HepG2 (cell line): ENCODE results near the gene ABHD17A. TPM values are rescaled to one million over a fixed set of nuclear protein-coding genes. Genes with fewer than 3 reads are reported as not detected.

ENCODE experiments used
- AHR ChIP-seq: IDR thresholded peaks from 2 replicates; pipeline ENCODE4 v1.6.1; 2018; ENCODE audit warnings: missing genetic modification reagents, missing compliant biosample characterization
- ATM ChIP-seq: fragments of 450-650 bp; IDR thresholded peaks from 2 replicates; pipeline ENCODE4 v1.7.1; 2017; ENCODE audit warnings: mild to moderate bottlenecking, borderline replicate concordance
- CHD4 ChIP-seq: fragments of 200-600 bp; sonication (generic); IDR thresholded peaks from 2 replicates; pipeline ENCODE4 v1.7.0; 2017; ENCODE audit warnings: mild to moderate bottlenecking, low read length, borderline replicate concordance
- FOXP4 ChIP-seq: sonication (generic); formaldehyde crosslinking; IDR thresholded peaks from 2 replicates; pipeline ENCODE4 v1.4.0; 2020; ENCODE audit warnings: missing genetic modification reagents
- HOXA3 ChIP-seq: sonication (generic); formaldehyde crosslinking; IDR thresholded peaks from 2 replicates; pipeline ENCODE4 v1.5.0; 2020; ENCODE audit warnings: missing genetic modification reagents
- HOXA7 ChIP-seq: sonication (generic); formaldehyde crosslinking; IDR thresholded peaks from 2 replicates; pipeline ENCODE4 v1.8.1; 2022; ENCODE audit warnings: mild to moderate bottlenecking, missing genetic modification reagents, moderate library complexity
- MED1 ChIP-seq: sonication (generic); formaldehyde crosslinking; IDR thresholded peaks from 2 replicates; pipeline ENCODE4 v1.4.0; 2020; ENCODE audit warnings: missing genetic modification reagents
- NFYB ChIP-seq: sonication (generic); formaldehyde crosslinking; IDR thresholded peaks from 2 replicates; pipeline ENCODE4 v1.4.0; 2020; ENCODE audit warnings: missing genetic modification reagents
- PHF5A ChIP-seq: IDR thresholded peaks from one replicate; pipeline ENCODE4 v1.6.1; 2018; ENCODE audit warnings: low read depth, missing genetic modification reagents; ENCODE audit not compliant: unreplicated experiment
- POLR2G ChIP-seq: fragments of 200-400 bp; formaldehyde crosslinking; IDR thresholded peaks from 2 replicates; pipeline ENCODE4 v1.6.1; 2018; ENCODE audit warnings: mild to moderate bottlenecking, low read depth, low read length, moderate library complexity
- PRPF4 ChIP-seq: fragments of 200-400 bp; formaldehyde crosslinking; IDR thresholded peaks from 2 replicates; pipeline ENCODE4 v1.6.1; 2016; ENCODE audit warnings: low read length, low read depth; ENCODE audit not compliant: poor library complexity, severe bottlenecking
- RBFOX2 ChIP-seq: fragments of 200-400 bp; formaldehyde crosslinking; IDR thresholded peaks from 2 replicates; pipeline ENCODE4 v1.6.1; 2017; ENCODE audit warnings: low read depth, mild to moderate bottlenecking, low read length
- RFX1 ChIP-seq: fragments of 450-650 bp; IDR thresholded peaks from 2 replicates; pipeline ENCODE4 v1.6.1; 2017
- TBL1XR1 ChIP-seq: fragments of 150-350 bp; IDR thresholded peaks from 2 replicates; pipeline ENCODE4 v1.6.1; 2014; ENCODE audit warnings: borderline replicate concordance, low read length; ENCODE audit not compliant: partially characterized antibody
- TBX3 ChIP-seq: fragments of 450-650 bp; IDR thresholded peaks from 2 replicates; pipeline ENCODE4 v1.6.1; 2017; ENCODE audit warnings: antibody characterized with exemption, mild to moderate bottlenecking, inconsistent platforms, borderline replicate concordance
- THRA ChIP-seq: sonication (generic); formaldehyde crosslinking; IDR thresholded peaks from 2 replicates; pipeline ENCODE4 v1.4.0; 2020; ENCODE audit warnings: missing genetic modification reagents, borderline replicate concordance
- ZBTB2 ChIP-seq: sonication (generic); formaldehyde crosslinking; IDR thresholded peaks from 2 replicates; pipeline ENCODE4 v1.8.0; 2022; ENCODE audit warnings: low read depth, missing genetic modification reagents
- ZBTB42 ChIP-seq: sonication (generic); formaldehyde crosslinking; IDR thresholded peaks from 2 replicates; pipeline ENCODE4 v1.5.0; 2020; ENCODE audit warnings: mild to moderate bottlenecking, missing genetic modification reagents
- ZBTB44 ChIP-seq: sonication (generic); formaldehyde crosslinking; IDR thresholded peaks from 2 replicates; pipeline ENCODE4 v1.4.0; 2020; ENCODE audit warnings: missing genetic modification reagents
- ZNF263 ChIP-seq: sonication (generic); formaldehyde crosslinking; IDR thresholded peaks from 2 replicates; pipeline ENCODE4 v1.4.0; 2020; ENCODE audit warnings: missing genetic modification reagents
- ZNF30 ChIP-seq: sonication (generic); formaldehyde crosslinking; IDR thresholded peaks from 2 replicates; pipeline ENCODE4 v1.5.0; 2020; ENCODE audit warnings: mild to moderate bottlenecking, missing genetic modification reagents
- ZNF431 ChIP-seq: sonication (generic); formaldehyde crosslinking; IDR thresholded peaks from 2 replicates; pipeline ENCODE4 v1.9.0; 2022; ENCODE audit warnings: missing genetic modification reagents, low read depth, mild to moderate bottlenecking, borderline replicate concordance
- ZNF547 ChIP-seq: sonication (generic); formaldehyde crosslinking; IDR thresholded peaks from 2 replicates; pipeline ENCODE4 v1.5.1; 2020; ENCODE audit warnings: mild to moderate bottlenecking, missing genetic modification reagents
- ZNF577 ChIP-seq: sonication (generic); formaldehyde crosslinking; IDR thresholded peaks from 2 replicates; pipeline ENCODE4 v1.4.0; 2020; ENCODE audit warnings: mild to moderate bottlenecking, low read depth, missing genetic modification reagents, borderline replicate concordance
- polyA plus RNA-seq, 8 experiments: library from polyadenylated mRNA; depleted of rRNA in 3 of 8; stranded (reverse) in 7 of 8; unstranded in 1 of 8; fragments of >200 nt; fragmentation: Illumina TruSeq in 4 of 8; extraction: Trizol in 4 of 8; gene quantifications; 2 replicates each; pipeline versions ENCODE4 v1.2.1 to v1.2.3, GENCODE V29; 2011 to 2016; ENCODE audit warnings: low read depth in 4 of 8, missing spikeins in 1 of 8, mixed read lengths in 1 of 8; ENCODE audit not compliant: insufficient read depth in 1 of 8
- total RNA-seq, 5 experiments: library from RNA; depleted of rRNA; stranded (reverse); fragments of >200 nt; fragmentation: Illumina TruSeq; extraction: Trizol; gene quantifications; 2 replicates each; pipeline ENCODE4 v1.2.3, GENCODE V29; 2016; ENCODE audit warnings: low read depth in 1 of 5

Gene ABHD17A
- total and polyA plus RNA-seq, 2 of the 13 experiments (the other 11 are each of a cell fraction or from before 2014, with no cell fraction given): 27.7 to 40.8 TPM

- TF ChIP-seq MED1 (CRISPR knock-in tag) (no peak), ZBTB44 (CRISPR knock-in tag) (no peak), TBX3 (no peak), CHD4 (no peak), ZNF577 (CRISPR knock-in tag) (no peak), ZNF30 (no peak), FOXP4 (CRISPR knock-in tag) (no peak; the same call in 1 of the 2 replicates), POLR2G (no peak; the same call in 1 of the 2 replicates), HOXA7 (no peak), AHR (CRISPR knock-in tag) (peak; percentile 65; the same call in 1 of the 2 replicates), ZBTB2 (peak; percentile 49; the same call in 1 of the 2 replicates), ZBTB42 (CRISPR knock-in tag) (no peak), NFYB (CRISPR knock-in tag) (no peak), ZNF547 (CRISPR knock-in tag) (no peak), PHF5A (CRISPR knock-in tag) (no peak), RFX1 (no peak), RBFOX2 (peak; percentile 80), PRPF4 (no peak), ZNF263 (no peak), HOXA3 (CRISPR knock-in tag) (peak; percentile 90), THRA (CRISPR knock-in tag) (0 out of 2 replicates have a peak, but pooled peaks have one; percentile 38), ATM (no peak), ZNF431 (CRISPR knock-in tag) (no peak), TBL1XR1 (no peak)
Observed at GRCh38 chr19:1848399-1849131, 36.7 kb downstream of the ABHD17A start, which contains the start of gene REXO1 (continued).
